Measurements from ENCODE around the gene ABT1.
A peak's percentile ranks its signal among the peaks of the same experiment; 100 is the strongest.

ABT1 gene

GRCh38 chr6:26556263-26557070 lies 40.3 kb upstream of the ABT1 start:
- peak; percentile 86 for DNase-seq (ENCODE audit: low read depth)
- Histone ChIP-seq H3K4me3 (ENCODE audit: low read length) (peak overlapping the region; percentile 74), H3K27me3 (replicated peaks; ENCODE audit: control insufficient read depth, insufficient read depth, low read length) (no peaks in the 10 kb centered on the region), H3K4me1 (ENCODE audit: control insufficient read depth, insufficient read depth, low read length) (peaks cover 16% of the 10 kb centered on the region), H3K36me3 (ENCODE audit: control insufficient read depth, insufficient read depth, low read length, severe bottlenecking) (no peaks in the 10 kb centered on the region), H3K9ac (ENCODE audit: low read length) (no peak overlapping the region), H3K9me3 (ENCODE audit: control insufficient read depth, low read length) (no peaks in the 10 kb centered on the region)

- DNase-seq (ENCODE audit: low read depth), result no peak
- H3K36me3 ChIP-seq (ENCODE audit: control insufficient read depth, insufficient read depth, low read length, severe bottlenecking), result no peaks in the 10 kb centered on the region
- H3K27me3 ChIP-seq (replicated peaks; ENCODE audit: control insufficient read depth, insufficient read depth, low read length), result no peaks in the 10 kb centered on the region
Measured at GRCh38 chr6:26561533-26562466, 35.0 kb upstream of the ABT1 start.

GRCh38 chr6:26563488-26563887 lies 33.3 kb upstream of the ABT1 start:
- H3K27me3 ChIP-seq (replicated peaks; ENCODE audit: control insufficient read depth, insufficient read depth, low read length), result no peaks in the 10 kb centered on the region
- H3K4me3 ChIP-seq (ENCODE audit: low read length), result no peak overlapping the region
- H3K9ac ChIP-seq (ENCODE audit: low read length), result no peak overlapping the region
- H3K4me1 ChIP-seq (ENCODE audit: control insufficient read depth, insufficient read depth, low read length), result no peaks in the 10 kb centered on the region
- H3K36me3 ChIP-seq (ENCODE audit: control insufficient read depth, insufficient read depth, low read length, severe bottlenecking), result no peaks in the 10 kb centered on the region
- no peak for DNase-seq (ENCODE audit: low read depth)
- H3K9me3 ChIP-seq (ENCODE audit: control insufficient read depth, low read length), result no peaks in the 10 kb centered on the region

More at GRCh38 chr6:26561533-26562466, 35.0 kb upstream of the ABT1 start:
- Histone ChIP-seq H3K4me1 (ENCODE audit: control insufficient read depth, insufficient read depth, low read length) (no peaks in the 10 kb centered on the region), H3K9ac (ENCODE audit: low read length) (no peak overlapping the region), H3K4me3 (ENCODE audit: low read length) (no peak overlapping the region), H3K9me3 (ENCODE audit: control insufficient read depth, low read length) (no peaks in the 10 kb centered on the region)

GRCh38 chr6:26568601-26569432 lies 27.9 kb upstream of the ABT1 start:
- peak overlapping the region; percentile 91 for H3K4me3 ChIP-seq (ENCODE audit: low read length)
- peaks cover 3% of the 10 kb centered on the region for H3K4me1 ChIP-seq (ENCODE audit: control insufficient read depth, insufficient read depth, low read length)
- H3K9ac ChIP-seq (ENCODE audit: low read length), result peak overlapping the region; percentile 67
- no peaks in the 10 kb centered on the region for H3K27me3 ChIP-seq (replicated peaks; ENCODE audit: control insufficient read depth, insufficient read depth, low read length)
- H3K9me3 ChIP-seq (ENCODE audit: control insufficient read depth, low read length), result no peaks in the 10 kb centered on the region
- peak; percentile 92 for DNase-seq (ENCODE audit: low read depth)
- no peaks in the 10 kb centered on the region for H3K36me3 ChIP-seq (ENCODE audit: control insufficient read depth, insufficient read depth, low read length, severe bottlenecking)

- no peak for DNase-seq (ENCODE audit: low read depth)
- Histone ChIP-seq H3K9ac (ENCODE audit: low read length) (peak overlapping the region; percentile 58), H3K36me3 (ENCODE audit: control insufficient read depth, insufficient read depth, low read length, severe bottlenecking) (no peaks in the 10 kb centered on the region), H3K4me1 (ENCODE audit: control insufficient read depth, insufficient read depth, low read length) (peaks cover 3% of the 10 kb centered on the region), H3K27me3 (replicated peaks; ENCODE audit: control insufficient read depth, insufficient read depth, low read length) (no peaks in the 10 kb centered on the region), H3K4me3 (ENCODE audit: low read length) (peak overlapping the region; percentile 91), H3K9me3 (ENCODE audit: control insufficient read depth, low read length) (no peaks in the 10 kb centered on the region)
Measured at GRCh38 chr6:26569433-26569764, 27.4 kb upstream of the ABT1 start.

- no peaks in the 10 kb centered on the region for H3K36me3 ChIP-seq (ENCODE audit: control insufficient read depth, insufficient read depth, low read length, severe bottlenecking)
- DNase-seq (ENCODE audit: low read depth), result no peak
Measured at GRCh38 chr6:26570027-26570809, 26.5 kb upstream of the ABT1 start.

GRCh38 chr6:26571592-26572296 lies 25.0 kb upstream of the ABT1 start:
- Histone ChIP-seq H3K4me3 (ENCODE audit: low read length) (peak overlapping the region; percentile 87), H3K27me3 (replicated peaks; ENCODE audit: control insufficient read depth, insufficient read depth, low read length) (no peaks in the 10 kb centered on the region), H3K4me1 (ENCODE audit: control insufficient read depth, insufficient read depth, low read length) (peaks cover 3% of the 10 kb centered on the region), H3K9ac (ENCODE audit: low read length) (peak overlapping the region; percentile 70), H3K9me3 (ENCODE audit: control insufficient read depth, low read length) (no peaks in the 10 kb centered on the region), H3K36me3 (ENCODE audit: control insufficient read depth, insufficient read depth, low read length, severe bottlenecking) (no peaks in the 10 kb centered on the region)
- peak; percentile 92 for DNase-seq (ENCODE audit: low read depth)

More at GRCh38 chr6:26570027-26570809, 26.5 kb upstream of the ABT1 start:
- Histone ChIP-seq H3K27me3 (replicated peaks; ENCODE audit: control insufficient read depth, insufficient read depth, low read length) (no peaks in the 10 kb centered on the region), H3K9ac (ENCODE audit: low read length) (no peak overlapping the region), H3K9me3 (ENCODE audit: control insufficient read depth, low read length) (no peaks in the 10 kb centered on the region), H3K4me3 (ENCODE audit: low read length) (no peak overlapping the region), H3K4me1 (ENCODE audit: control insufficient read depth, insufficient read depth, low read length) (peaks cover 3% of the 10 kb centered on the region)

- H3K9ac ChIP-seq (ENCODE audit: low read length), result no peak overlapping the region
- no peaks in the 10 kb centered on the region for H3K27me3 ChIP-seq (replicated peaks; ENCODE audit: control insufficient read depth, insufficient read depth, low read length)
- peaks cover 11% of the 10 kb centered on the region for H3K9me3 ChIP-seq (ENCODE audit: control insufficient read depth, low read length)
- no peak overlapping the region for H3K4me3 ChIP-seq (ENCODE audit: low read length)
- H3K4me1 ChIP-seq (ENCODE audit: control insufficient read depth, insufficient read depth, low read length), result no peaks in the 10 kb centered on the region
- DNase-seq (ENCODE audit: low read depth), result peak; percentile 47
- H3K36me3 ChIP-seq (ENCODE audit: control insufficient read depth, insufficient read depth, low read length, severe bottlenecking), result no peaks in the 10 kb centered on the region
Measured at GRCh38 chr6:26575494-26575939, 21.2 kb upstream of the ABT1 start.

- no peak overlapping the region for H3K9ac ChIP-seq (ENCODE audit: low read length)
- no peaks in the 10 kb centered on the region for H3K36me3 ChIP-seq (ENCODE audit: control insufficient read depth, insufficient read depth, low read length, severe bottlenecking)
- H3K9me3 ChIP-seq (ENCODE audit: control insufficient read depth, low read length), result peaks cover 11% of the 10 kb centered on the region
- peak overlapping the region; percentile 82 for H3K4me3 ChIP-seq (ENCODE audit: low read length)
- H3K4me1 ChIP-seq (ENCODE audit: control insufficient read depth, insufficient read depth, low read length), result no peaks in the 10 kb centered on the region
- DNase-seq (ENCODE audit: low read depth), result no peak
- H3K27me3 ChIP-seq (replicated peaks; ENCODE audit: control insufficient read depth, insufficient read depth, low read length), result no peaks in the 10 kb centered on the region
Measured at GRCh38 chr6:26576407-26576843, 20.3 kb upstream of the ABT1 start.
